PC-9 (cell line): ENCODE results near the gene ENPEP.

Source experiments
- EZH2 ChIP-seq: fragments of 200-600 bp; sonication (generic); IDR thresholded peaks from 2 replicates; pipeline ENCODE4 v1.8.0; 2017; ENCODE audit warnings: antibody characterized with exemption, low read depth
- TF ChIP-seq, protein P1 (sequence below): fragments of 200-600 bp; sonication (generic); conservative IDR thresholded peaks from 2 replicates; pipeline ENCODE4 v1.6.1; 2017; ENCODE audit warnings: mixed run types, antibody characterized with exemption, mild to moderate bottlenecking, moderate library complexity

DNA sequence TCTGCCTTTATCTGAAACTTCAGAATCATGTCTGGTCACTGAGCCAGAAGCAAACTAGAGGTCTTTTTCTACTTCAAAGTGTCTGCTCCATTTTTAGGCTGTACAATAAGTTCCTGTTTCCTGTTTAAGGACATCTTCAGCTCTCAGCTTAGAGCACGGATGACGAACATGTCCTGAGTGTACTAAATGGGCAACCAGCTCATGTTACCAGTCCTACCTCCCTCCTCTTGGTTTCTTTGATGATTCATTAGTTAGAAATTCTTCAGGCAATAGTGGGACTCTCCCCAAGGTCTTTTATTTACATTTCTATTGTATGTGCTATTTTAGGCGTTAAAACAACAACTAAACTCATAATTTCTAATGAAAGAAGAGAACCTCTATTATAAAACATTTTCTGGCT lies 58.0 kb downstream of the ENPEP start:
- TF ChIP-seq, protein P1, sequence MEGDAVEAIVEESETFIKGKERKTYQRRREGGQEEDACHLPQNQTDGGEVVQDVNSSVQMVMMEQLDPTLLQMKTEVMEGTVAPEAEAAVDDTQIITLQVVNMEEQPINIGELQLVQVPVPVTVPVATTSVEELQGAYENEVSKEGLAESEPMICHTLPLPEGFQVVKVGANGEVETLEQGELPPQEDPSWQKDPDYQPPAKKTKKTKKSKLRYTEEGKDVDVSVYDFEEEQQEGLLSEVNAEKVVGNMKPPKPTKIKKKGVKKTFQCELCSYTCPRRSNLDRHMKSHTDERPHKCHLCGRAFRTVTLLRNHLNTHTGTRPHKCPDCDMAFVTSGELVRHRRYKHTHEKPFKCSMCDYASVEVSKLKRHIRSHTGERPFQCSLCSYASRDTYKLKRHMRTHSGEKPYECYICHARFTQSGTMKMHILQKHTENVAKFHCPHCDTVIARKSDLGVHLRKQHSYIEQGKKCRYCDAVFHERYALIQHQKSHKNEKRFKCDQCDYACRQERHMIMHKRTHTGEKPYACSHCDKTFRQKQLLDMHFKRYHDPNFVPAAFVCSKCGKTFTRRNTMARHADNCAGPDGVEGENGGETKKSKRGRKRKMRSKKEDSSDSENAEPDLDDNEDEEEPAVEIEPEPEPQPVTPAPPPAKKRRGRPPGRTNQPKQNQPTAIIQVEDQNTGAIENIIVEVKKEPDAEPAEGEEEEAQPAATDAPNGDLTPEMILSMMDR: no peak
- no peak for TF ChIP-seq EZH2
